HG02571 (cell line): ENCODE results near the gene SKI.

Source experiments
- ATAC-seq: cut with Tn5 transposase; IDR thresholded peaks from one replicate; pipeline ENCODE4 v1.9.1; 2021; ENCODE audit warnings: mild to moderate bottlenecking, moderate library complexity; ENCODE audit not compliant: unreplicated experiment

Gene SKI

GRCh38 chr1:2228157-2228594 is at the start of gene SKI:
Gene SKI (plus strand): TSS chr1:2228319. CDS start chr1:2228767, 448 bp downstream.
- peak; percentile 2 for ATAC-seq

- no peak for ATAC-seq
Measured at GRCh38 chr1:2178875-2179274, 49.2 kb upstream of the SKI start.

GRCh38 chr1:2179283-2180013 is 48.7 kb upstream of the SKI start:
- no peak for ATAC-seq

GRCh38 chr1:2180297-2181245 is 47.5 kb upstream of the SKI start:
- ATAC-seq = no peak

GRCh38 chr1:2181271-2181670 is 46.8 kb upstream of the SKI start:
- no peak for ATAC-seq

GRCh38 chr1:2181752-2182151 is 46.4 kb upstream of the SKI start:
- ATAC-seq = no peak

- ATAC-seq = no peak
Measured at GRCh38 chr1:2182376-2182775, 45.7 kb upstream of the SKI start.

GRCh38 chr1:2183937-2184334 is 44.2 kb upstream of the SKI start:
- no peak for ATAC-seq

GRCh38 chr1:2184531-2184930 is 43.6 kb upstream of the SKI start:
- no peak for ATAC-seq

GRCh38 chr1:2184934-2185333 is 43.2 kb upstream of the SKI start:
- ATAC-seq = no peak

- no peak for ATAC-seq
Measured at GRCh38 chr1:2185880-2186855, 42.0 kb upstream of the SKI start.

- ATAC-seq = no peak
Measured at GRCh38 chr1:2186901-2187300, 41.2 kb upstream of the SKI start.

GRCh38 chr1:2187619-2188018 is 40.5 kb upstream of the SKI start:
- no peak for ATAC-seq

- ATAC-seq = no peak
Measured at GRCh38 chr1:2188336-2188735, 39.8 kb upstream of the SKI start.

GRCh38 chr1:2189459-2190425 is 38.4 kb upstream of the SKI start:
- ATAC-seq = peak; percentile 69

- no peak for ATAC-seq
Measured at GRCh38 chr1:2190491-2190976, 37.6 kb upstream of the SKI start.

- ATAC-seq = no peak
Measured at GRCh38 chr1:2192031-2192995, 35.8 kb upstream of the SKI start.
